GM12892 (cell line): ENCODE data around the gene GBF1.

Experiments used
- POLR2A ChIP-seq: IDR thresholded peaks from 2 replicates; pipeline ENCODE4 v1.6.1; 2011; ENCODE audit warnings: low read depth, low read length, control low read depth
- POLR2AphosphoS5 ChIP-seq: IDR thresholded peaks from 2 replicates; pipeline ENCODE4 v1.6.1; 2011; ENCODE audit warnings: low read depth, low read length, control low read depth
- TAF1 ChIP-seq: IDR thresholded peaks from 2 replicates; pipeline ENCODE4 v1.6.1; 2011; ENCODE audit warnings: low read depth, mild to moderate bottlenecking, control low read depth, low read length, borderline replicate concordance

DNA sequence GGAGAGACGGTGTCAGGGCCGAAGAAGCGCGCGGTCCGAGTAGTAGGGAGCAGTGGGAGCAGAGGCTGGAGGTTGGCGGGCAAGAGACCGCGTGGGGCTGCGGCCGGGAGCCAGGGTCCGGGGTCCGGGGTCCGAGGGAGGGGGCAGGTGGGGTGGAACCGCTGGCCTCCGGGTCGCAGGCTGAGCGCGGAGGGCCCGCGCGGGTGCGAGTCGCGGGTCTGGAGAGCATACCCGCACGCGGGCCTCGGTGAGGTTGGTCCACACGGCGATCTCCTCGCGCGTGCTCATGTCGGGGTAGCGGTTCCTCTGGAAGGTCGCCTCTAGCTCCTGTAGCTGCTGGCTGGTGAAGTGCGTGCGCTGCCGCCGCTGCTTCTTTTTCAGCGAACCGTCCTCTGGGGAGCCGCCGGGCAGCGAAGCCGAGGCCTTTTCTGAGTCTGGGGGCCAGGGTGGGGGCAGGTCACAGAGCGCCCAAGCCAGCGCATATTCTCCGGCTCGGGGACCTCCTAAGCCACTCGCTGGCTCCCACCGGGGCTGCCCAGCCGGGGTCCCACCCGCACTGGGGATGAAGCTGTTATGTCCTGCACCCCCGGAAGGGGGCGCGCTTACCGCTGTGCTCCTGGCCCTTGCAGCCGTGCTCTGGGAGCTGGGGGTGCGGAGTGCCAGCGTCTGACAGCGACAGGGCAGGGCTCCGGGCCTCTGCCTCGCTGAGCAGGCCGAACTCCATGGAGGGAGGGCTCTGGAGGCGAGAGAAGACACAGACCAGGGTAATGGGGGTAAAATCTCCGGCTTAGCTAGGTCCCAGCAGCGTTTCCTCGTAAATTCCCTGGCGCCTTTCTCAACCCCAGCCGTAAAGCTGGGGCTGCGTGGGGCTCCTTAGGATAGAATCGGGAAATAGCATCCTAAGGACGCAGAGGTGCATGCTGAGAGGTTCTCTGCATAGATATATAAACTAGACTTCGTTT, 13.7 kb upstream of the GBF1 start:
- TF ChIP-seq POLR2AphosphoS5 (no peak), POLR2A (no peak), TAF1 (no peak)
